IMR-90 (cell line): Measurements from ENCODE around the gene DUSP14.

Experiments used
- FOS ChIP-seq: fragments of 150-350 bp; IDR thresholded peaks from 2 replicates; pipeline ENCODE4 v1.6.1; 2016; ENCODE audit warnings: low read depth, low read length
- NFE2L2 ChIP-seq: fragments of 150-350 bp; IDR thresholded peaks from 2 replicates; pipeline ENCODE4 v1.6.1; 2016; ENCODE audit warnings: low read depth, mild to moderate bottlenecking, low read length
- POLR2A ChIP-seq: IDR thresholded peaks from 2 replicates; pipeline ENCODE4 v1.6.1; 2012; ENCODE audit warnings: mild to moderate bottlenecking, low read depth, low read length
- RAD21 ChIP-seq: IDR thresholded peaks from 2 replicates; pipeline ENCODE4 v1.6.1; 2012; ENCODE audit warnings: low read length, improper control_type of control experiment
- RCOR1 ChIP-seq: IDR thresholded peaks from 2 replicates; pipeline ENCODE4 v1.6.1; 2012; ENCODE audit warnings: mild to moderate bottlenecking, low read length, improper control_type of control experiment; ENCODE audit not compliant: insufficient replicate concordance
- TF ChIP-seq, protein P1 (sequence below): conservative IDR thresholded peaks from 2 replicates; pipeline ENCODE4 v1.5.1; 2012; ENCODE audit warnings: mild to moderate bottlenecking, low read depth, low read length, improper control_type of control experiment
- TF ChIP-seq, protein P2 (sequence below): fragments of 150-350 bp; IDR thresholded peaks from 2 replicates; pipeline ENCODE4 v1.6.1; 2017; ENCODE audit warnings: mild to moderate bottlenecking, antibody characterized with exemption, low read length, low read depth

GRCh38 chr17:37538981-37539659 is 49.4 kb downstream of the DUSP14 start:
- TF ChIP-seq, protein P1, sequence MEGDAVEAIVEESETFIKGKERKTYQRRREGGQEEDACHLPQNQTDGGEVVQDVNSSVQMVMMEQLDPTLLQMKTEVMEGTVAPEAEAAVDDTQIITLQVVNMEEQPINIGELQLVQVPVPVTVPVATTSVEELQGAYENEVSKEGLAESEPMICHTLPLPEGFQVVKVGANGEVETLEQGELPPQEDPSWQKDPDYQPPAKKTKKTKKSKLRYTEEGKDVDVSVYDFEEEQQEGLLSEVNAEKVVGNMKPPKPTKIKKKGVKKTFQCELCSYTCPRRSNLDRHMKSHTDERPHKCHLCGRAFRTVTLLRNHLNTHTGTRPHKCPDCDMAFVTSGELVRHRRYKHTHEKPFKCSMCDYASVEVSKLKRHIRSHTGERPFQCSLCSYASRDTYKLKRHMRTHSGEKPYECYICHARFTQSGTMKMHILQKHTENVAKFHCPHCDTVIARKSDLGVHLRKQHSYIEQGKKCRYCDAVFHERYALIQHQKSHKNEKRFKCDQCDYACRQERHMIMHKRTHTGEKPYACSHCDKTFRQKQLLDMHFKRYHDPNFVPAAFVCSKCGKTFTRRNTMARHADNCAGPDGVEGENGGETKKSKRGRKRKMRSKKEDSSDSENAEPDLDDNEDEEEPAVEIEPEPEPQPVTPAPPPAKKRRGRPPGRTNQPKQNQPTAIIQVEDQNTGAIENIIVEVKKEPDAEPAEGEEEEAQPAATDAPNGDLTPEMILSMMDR = no peak
- no peak for TF ChIP-seq RCOR1
- TF ChIP-seq RAD21 = no peak
- no peak for TF ChIP-seq FOS
- no peak for TF ChIP-seq POLR2A
- no peak for TF ChIP-seq NFE2L2
- TF ChIP-seq, protein P2, sequence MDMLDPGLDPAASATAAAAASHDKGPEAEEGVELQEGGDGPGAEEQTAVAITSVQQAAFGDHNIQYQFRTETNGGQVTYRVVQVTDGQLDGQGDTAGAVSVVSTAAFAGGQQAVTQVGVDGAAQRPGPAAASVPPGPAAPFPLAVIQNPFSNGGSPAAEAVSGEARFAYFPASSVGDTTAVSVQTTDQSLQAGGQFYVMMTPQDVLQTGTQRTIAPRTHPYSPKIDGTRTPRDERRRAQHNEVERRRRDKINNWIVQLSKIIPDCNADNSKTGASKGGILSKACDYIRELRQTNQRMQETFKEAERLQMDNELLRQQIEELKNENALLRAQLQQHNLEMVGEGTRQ = no peak
